Fibroblast of lung (primary cell): ENCODE results near the gene NLRP6. TPM values are rescaled to one million over a fixed set of nuclear protein-coding genes. Genes with fewer than 3 reads are reported as not detected.

ENCODE experiments used
- DNase-seq, 2 donors: peaks; one replicate each; pipeline versions ENCODE4 v3.0.0 to v3.0.0-alpha.2; 2010; ENCODE audit warnings: low read depth in 2 of 2
- H2AFZ ChIP-seq: 2 replicates; pipeline ENCODE4 v1.5.1; 2012; ENCODE audit warnings: low read length, control low read depth, inconsistent platforms
- H3K27ac ChIP-seq: 2 replicates; pipeline ENCODE4 v1.5.1; 2011; ENCODE audit warnings: low read length, control low read depth; ENCODE audit not compliant: insufficient read depth
- H3K27me3 ChIP-seq: 2 replicates; pipeline ENCODE4 v1.5.1; 2011; ENCODE audit warnings: mild to moderate bottlenecking, low read length; ENCODE audit not compliant: control insufficient read depth, insufficient read depth
- H3K36me3 ChIP-seq: 2 replicates; pipeline ENCODE4 v1.5.1; 2011; ENCODE audit warnings: low read length; ENCODE audit not compliant: control insufficient read depth, insufficient read depth
- H3K4me1 ChIP-seq: 2 replicates; pipeline ENCODE4 v1.5.1; 2011; ENCODE audit warnings: low read length; ENCODE audit not compliant: control insufficient read depth, insufficient read depth; ENCODE audit errors: extremely low read depth
- H3K4me2 ChIP-seq: 2 replicates; pipeline ENCODE4 v1.5.1; 2011; ENCODE audit warnings: low read length, control low read depth; ENCODE audit not compliant: insufficient read depth; ENCODE audit errors: extremely low read depth
- H3K4me3 ChIP-seq, 4 experiments: fragments of 200-600 bp in 1 of 4; sonication (generic) in 1 of 4; replicated peaks in 1 of 4; 2 replicates each; pipeline ENCODE4 v1.5.1; 2011 to 2016; ENCODE audit warnings: low read length in 4 of 4, low read depth in 3 of 4, mild to moderate bottlenecking in 3 of 4, control low read depth in 2 of 4, inconsistent platforms in 1 of 4, mixed read lengths in 1 of 4; ENCODE audit not compliant: insufficient read depth in 1 of 4; ENCODE audit errors: control extremely low read depth in 1 of 4
- H3K79me2 ChIP-seq: 2 replicates; pipeline ENCODE4 v1.5.1; 2012; ENCODE audit warnings: mild to moderate bottlenecking, low read length, inconsistent platforms; ENCODE audit not compliant: control insufficient read depth, insufficient read depth
- H3K9ac ChIP-seq: 2 replicates; pipeline ENCODE4 v1.5.1; 2011; ENCODE audit warnings: mild to moderate bottlenecking, low read length, control low read depth; ENCODE audit not compliant: insufficient read depth
- H3K9me3 ChIP-seq: 2 replicates; pipeline ENCODE4 v1.5.1; 2012; ENCODE audit warnings: low read depth, low read length; ENCODE audit not compliant: control insufficient read depth, insufficient read depth
- H4K20me1 ChIP-seq: 2 replicates; pipeline ENCODE4 v1.5.1; 2011; ENCODE audit warnings: low read length; ENCODE audit not compliant: control insufficient read depth, insufficient read depth; ENCODE audit errors: extremely low read depth
- CTCF ChIP-seq, 2 donors: IDR thresholded peaks in 1 of 2; conservative IDR thresholded peaks in 1 of 2; 1 replicate in 1 of 2; 2 replicates in 1 of 2; pipeline ENCODE4 v1.5.1; 2011 to 2012; ENCODE audit warnings: low read length in 2 of 2, control low read depth in 1 of 2, inconsistent platforms in 1 of 2, low read depth in 1 of 2, mild to moderate bottlenecking in 1 of 2
- EZH2 ChIP-seq: IDR thresholded peaks from 2 replicates; pipeline ENCODE4 v1.5.1; 2012; ENCODE audit warnings: low read length, control low read depth, mild to moderate bottlenecking; ENCODE audit errors: missing control alignments
- polyA plus RNA-seq, 2 donors: library from polyadenylated mRNA; depleted of rRNA in 1 of 2; stranded (reverse) in 1 of 2; unstranded in 1 of 2; fragments of >200 nt; gene quantifications; 2 replicates each; pipeline ENCODE4 v1.2.1, GENCODE V29; 2011 to 2012; ENCODE audit warnings: missing spikeins in 1 of 2
- total RNA-seq: library from RNA; depleted of rRNA; stranded (reverse); fragments of >200 nt; gene quantifications from 2 replicates; pipeline ENCODE4 v1.2.1, GENCODE V29; 2014

Gene NLRP6
- total and polyA plus RNA-seq, 2 donors (not counting 1 experiment from before 2014, with no cell fraction given), result not detected

GRCh38 chr11:326592-326841 is 48.3 kb downstream of the NLRP6 start:
- H3K9me3 ChIP-seq, result no peaks in the 10 kb centered on the region
- no peaks in the 10 kb centered on the region for H3K27me3 ChIP-seq
- TF ChIP-seq EZH2 (no peak), CTCF (conservative IDR thresholded peaks at IDR 0.05 in 1 of 2, IDR thresholded peaks at IDR 0.05 in 1 of 2; ENCODE audit: low read depth in 1 of 2, low read length in 2 of 2) (no peak)
- H3K4me2 ChIP-seq, result no peak overlapping the region
- H3K36me3 ChIP-seq, result no peaks in the 10 kb centered on the region
- no peak overlapping the region for H3K4me3 ChIP-seq
- peaks cover 14% of the 10 kb centered on the region for H3K4me1 ChIP-seq
- DNase-seq, result no peak
- no peak overlapping the region for H2AFZ ChIP-seq
- H3K27ac ChIP-seq, result no peak overlapping the region
- H4K20me1 ChIP-seq, result no peaks in the 10 kb centered on the region
- H3K79me2 ChIP-seq, result no peaks in the 10 kb centered on the region
- H3K9ac ChIP-seq, result no peak overlapping the region

- no peak overlapping the region for H3K9ac ChIP-seq
- no peak overlapping the region for H3K27ac ChIP-seq
- no peak for TF ChIP-seq CTCF (conservative IDR thresholded peaks at IDR 0.05 in 1 of 2, IDR thresholded peaks at IDR 0.05 in 1 of 2; ENCODE audit: low read depth in 1 of 2, low read length in 2 of 2)
- no peak for TF ChIP-seq EZH2
These were observed 48.8 kb downstream of the NLRP6 start for GRCh38 chr11:326842-327580.

GRCh38 chr11:327581-327923 is 49.3 kb downstream of the NLRP6 start:
- Histone ChIP-seq H3K79me2 (no peaks in the 10 kb centered on the region), H3K4me3 (no peak overlapping the region), H3K27me3 (no peaks in the 10 kb centered on the region), H2AFZ (no peak overlapping the region), H3K4me1 (peaks cover 14% of the 10 kb centered on the region), H3K36me3 (no peaks in the 10 kb centered on the region), H3K4me2 (no peak overlapping the region), H3K27ac (no peak overlapping the region), H4K20me1 (no peaks in the 10 kb centered on the region), H3K9me3 (no peaks in the 10 kb centered on the region), H3K9ac (no peak overlapping the region)
- TF ChIP-seq EZH2 (no peak), CTCF (conservative IDR thresholded peaks at IDR 0.05 in 1 of 2, IDR thresholded peaks at IDR 0.05 in 1 of 2; ENCODE audit: low read depth in 1 of 2, low read length in 2 of 2) (no peak)
- DNase-seq, result no peak

More at GRCh38 chr11:326842-327580, 48.8 kb downstream of the NLRP6 start:
- Histone ChIP-seq H3K36me3 (no peaks in the 10 kb centered on the region), H3K4me1 (peaks cover 14% of the 10 kb centered on the region), H4K20me1 (no peaks in the 10 kb centered on the region), H3K9me3 (no peaks in the 10 kb centered on the region), H2AFZ (peak overlapping the region; percentile 52), H3K79me2 (no peaks in the 10 kb centered on the region), H3K4me2 (no peak overlapping the region), H3K4me3 (no peak overlapping the region), H3K27me3 (no peaks in the 10 kb centered on the region)
- peak; percentile 38 to 71 for DNase-seq
